BJ (cell line): ENCODE results near the gene KRT76. TPM values are rescaled to one million over a fixed set of nuclear protein-coding genes. Genes with fewer than 3 reads are reported as not detected.

Experiments used
- CTCF ChIA-PET: fragments of 350-600 bp; formaldehyde crosslinking; extraction: SDS; loops from one replicate; lab custom pipeline; 2021; ENCODE audit warnings: antibody characterized with exemption, inconsistent platforms; lab: Yijun Ruan, JAX
- POLR2A ChIA-PET: fragments of 300-600 bp; sonication (Branson Sonifier 250); formaldehyde crosslinking; extraction: SDS; loops from one replicate; lab custom pipeline; 2021; ENCODE audit warnings: antibody characterized with exemption; lab: Charles Lee
- DNase-seq: peaks from one replicate; pipeline ENCODE4 v3.0.0-alpha.2; 2011; ENCODE audit warnings: low read depth
- H3K27me3 ChIP-seq: 2 replicates; pipeline ENCODE4 v1.6.0; 2011; ENCODE audit warnings: low read length; ENCODE audit not compliant: control insufficient read depth, insufficient read depth
- H3K36me3 ChIP-seq: 2 replicates; pipeline ENCODE4 v1.5.1; 2011; ENCODE audit warnings: low read length; ENCODE audit not compliant: control insufficient read depth, insufficient read depth
- H3K4me3 ChIP-seq: 2 replicates; pipeline ENCODE4 v1.5.1; 2011; ENCODE audit warnings: low read depth, mild to moderate bottlenecking, control low read depth, low read length
- CTCF ChIP-seq: IDR thresholded peaks from 2 replicates; pipeline ENCODE4 v1.5.1; 2011; ENCODE audit warnings: low read depth, mild to moderate bottlenecking, control low read depth, inconsistent platforms, low read length, moderate library complexity; ENCODE audit not compliant: insufficient read depth
- polyA plus RNA-seq: library from polyadenylated mRNA; depleted of rRNA; stranded (reverse); fragments of >200 nt; gene quantifications from 2 replicates; pipeline ENCODE4 v1.2.3, GENCODE V29; 2011

The KRT76 gene
- polyA plus RNA-seq, 1 experiment = not detected

DNA sequence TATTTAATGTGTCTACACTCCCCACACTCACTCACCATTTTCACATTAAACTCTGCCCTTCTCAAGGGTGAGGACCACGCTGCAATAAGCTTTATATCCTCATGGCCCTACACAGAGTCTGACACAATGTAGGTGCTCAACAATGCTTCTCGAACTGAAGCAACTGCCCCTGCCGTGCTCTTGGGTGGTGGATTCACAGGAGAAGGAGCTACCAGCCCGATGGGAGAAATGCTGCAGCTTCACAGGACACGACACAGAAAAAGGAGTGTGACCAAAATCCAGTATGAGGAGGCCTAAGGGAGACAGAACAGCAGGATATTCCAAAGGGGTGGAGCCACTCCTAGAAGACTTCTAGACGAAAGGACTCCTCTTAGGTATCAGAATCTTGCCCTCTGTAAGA is 25.3 kb upstream of the KRT76 start:
- DNase-seq = no peak
- POLR2A ChIA-PET = no interaction called here
- H3K36me3 ChIP-seq = no peaks in the 10 kb centered on the region
- H3K27me3 ChIP-seq = peaks cover 4% of the 10 kb centered on the region
- CTCF ChIA-PET = interaction anchor here (1.2 kb wide), 1 partner anchor 11 kb away, joined by 3 read pairs; no protein-coding TSS in a partner anchor
- no peak overlapping the region for H3K4me3 ChIP-seq
- TF ChIP-seq CTCF = no peak

DNA sequence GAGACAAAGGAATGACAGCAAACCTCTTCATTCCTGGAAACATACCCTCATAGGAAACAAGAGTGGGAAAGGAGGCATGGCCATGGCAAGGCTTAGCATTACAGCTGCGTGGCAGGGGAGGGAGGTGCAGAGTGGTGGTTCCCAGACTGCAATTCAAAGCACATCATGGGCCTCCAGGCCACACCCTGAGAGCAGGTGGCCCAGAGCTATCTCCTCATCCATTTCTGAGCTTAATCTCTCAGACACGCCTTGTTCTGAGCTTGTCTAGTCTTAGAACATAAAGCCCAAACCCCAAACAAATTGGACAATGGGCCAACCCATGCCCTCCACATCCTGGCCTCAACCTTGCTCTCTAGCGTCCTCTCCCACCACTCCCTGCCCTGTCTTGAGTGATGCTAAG is 24.6 kb upstream of the KRT76 start:
- DNase-seq = no peak
- no peaks in the 10 kb centered on the region for H3K36me3 ChIP-seq
- CTCF ChIA-PET = interaction anchor here (1.2 kb wide), 1 partner anchor 11 kb away, joined by 3 read pairs; no protein-coding TSS in a partner anchor
- peaks cover 4% of the 10 kb centered on the region for H3K27me3 ChIP-seq
- no peak overlapping the region for H3K4me3 ChIP-seq
- POLR2A ChIA-PET = no interaction called here
- TF ChIP-seq CTCF = no peak

DNA sequence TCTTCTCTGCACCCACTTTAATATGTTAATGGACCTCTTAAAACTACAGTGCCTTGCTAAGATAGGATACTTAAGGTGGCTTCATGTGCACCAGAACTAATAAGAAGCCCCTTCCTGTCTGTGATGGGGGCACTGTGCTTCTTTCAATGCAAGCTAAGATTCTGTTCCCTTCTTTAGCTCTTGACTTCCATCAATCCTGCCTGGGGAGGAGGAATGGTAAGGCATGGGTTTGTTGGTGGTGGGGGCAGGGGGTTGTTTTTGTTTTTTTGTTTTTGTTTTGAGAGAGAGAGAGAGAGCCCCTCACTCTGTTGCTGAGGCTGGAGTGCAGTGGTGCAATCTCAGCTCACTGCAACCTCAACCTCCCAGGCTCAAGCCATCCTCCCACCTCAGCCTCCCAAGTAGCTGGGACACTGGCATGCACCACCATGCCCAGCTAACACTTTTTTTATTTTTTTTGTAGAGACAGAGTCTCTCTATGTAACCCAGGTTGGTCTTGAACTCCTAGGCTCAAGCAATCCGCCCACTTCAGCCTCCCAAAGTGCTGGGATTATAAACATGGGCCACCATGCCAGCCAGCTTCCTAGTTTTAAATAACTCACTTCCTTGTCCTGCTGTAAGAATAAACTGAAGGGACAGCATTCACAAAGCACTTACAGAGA is 23.2 kb upstream of the KRT76 start:
- no peak for DNase-seq
- ChIA-PET POLR2A (no interaction called here), CTCF (interaction anchor here (1.0 kb wide), 1 partner anchor 19 kb away, joined by 3 read pairs; no protein-coding TSS in a partner anchor)
- Histone ChIP-seq H3K27me3 (peaks cover 1% of the 10 kb centered on the region), H3K4me3 (no peak overlapping the region), H3K36me3 (no peaks in the 10 kb centered on the region)
- no peak for TF ChIP-seq CTCF

DNA sequence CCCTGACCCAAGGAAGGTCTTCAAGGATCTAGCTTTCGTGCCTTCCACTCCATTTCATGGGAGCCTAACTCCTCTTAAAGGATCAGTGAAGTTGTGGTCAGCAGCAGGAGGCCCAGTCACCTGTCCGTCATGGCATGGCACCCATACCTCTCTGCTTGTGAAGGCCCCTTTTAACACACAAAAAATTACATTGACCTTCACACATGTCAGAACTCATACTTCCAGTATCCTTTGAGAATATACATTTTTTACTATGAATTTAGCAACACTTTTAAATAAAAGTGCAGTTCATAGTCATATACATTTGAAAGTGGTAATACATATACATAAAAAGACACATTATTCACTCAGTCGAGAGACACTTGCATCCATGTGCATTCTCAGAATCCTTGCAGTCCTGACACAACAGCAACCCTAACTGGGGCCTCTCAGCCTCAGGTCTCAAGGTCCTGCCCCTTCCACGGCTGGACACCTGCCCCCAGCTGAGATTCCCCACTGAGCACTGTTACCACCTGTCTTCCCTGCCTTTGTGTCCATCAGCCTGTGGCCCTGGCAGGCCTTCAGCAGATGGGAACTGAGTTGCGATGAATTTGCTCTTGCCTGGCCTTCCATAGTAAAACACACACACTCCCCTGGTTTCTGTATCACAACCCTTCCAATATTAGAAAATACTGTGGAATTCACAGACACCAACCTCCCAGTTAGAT is 22.5 kb upstream of the KRT76 start:
- Histone ChIP-seq H3K36me3 (no peaks in the 10 kb centered on the region), H3K27me3 (peaks cover 1% of the 10 kb centered on the region), H3K4me3 (no peak overlapping the region)
- no peak for DNase-seq
- ChIA-PET CTCF (no interaction called here), POLR2A (no interaction called here)
- TF ChIP-seq CTCF = no peak

GRCh38 chr12:52798671-52799504 is 21.7 kb upstream of the KRT76 start:
- POLR2A ChIA-PET = interaction anchor here (0.6 kb wide), 1 partner anchor 27 kb away, joined by 4 read pairs; no protein-coding TSS in a partner anchor
- H3K36me3 ChIP-seq = no peaks in the 10 kb centered on the region
- no peak overlapping the region for H3K4me3 ChIP-seq
- DNase-seq = no peak
- CTCF ChIA-PET = interaction anchor here (0.8 to 1.4 kb wide), 3 partner anchors 9 to 67 kb away, joined by 3 to 4 read pairs (median 3); no protein-coding TSS in a partner anchor
- no peak for TF ChIP-seq CTCF
- H3K27me3 ChIP-seq = no peaks in the 10 kb centered on the region; the same call in none of the 2 replicates
